Activated CD8-positive, alpha-beta T cell treated with anti-CD3 and anti-CD28 coated beads, Interleukin-2, amount 10 ng/mL, durations not matched to agents 7 days and 5 days (primary cell): ENCODE measurements around the gene CCDC110. TPM values are rescaled to one million over a fixed set of nuclear protein-coding genes. Genes with fewer than 3 reads are reported as not detected.
A peak's percentile ranks its signal among the peaks of the same experiment; 100 is the strongest.

Experiments used
- ATAC-seq: fragments of 150-1000 bp; cut with Tn5 transposase; one replicate; pipeline ENCODE4 v1.10.0; 2021; ENCODE audit warnings: moderate library complexity
- CTCF ChIA-PET: fragments of 350-600 bp; sonication (Branson Sonifier 250); formaldehyde crosslinking; loops from one replicate; lab custom pipeline; 2021; ENCODE audit warnings: antibody characterized with exemption; lab: Charles Lee
- POLR2A ChIA-PET: fragments of 350-600 bp; sonication (Branson Sonifier 250); formaldehyde crosslinking; loops from one replicate; lab custom pipeline; 2021; ENCODE audit warnings: antibody characterized with exemption; lab: Charles Lee
- DNase-seq: peaks from one replicate; pipeline ENCODE4 v3.0.0-alpha.2; 2020
- H3K27ac Mint-ChIP-seq: one replicate; pipeline ENCODE4 v1.8.0; 2021; ENCODE audit warnings: mild to moderate bottlenecking, mixed read lengths
- H3K27me3 Mint-ChIP-seq: one replicate; pipeline ENCODE4 v1.8.0; 2021; ENCODE audit warnings: low read depth, mixed read lengths
- H3K36me3 Mint-ChIP-seq: one replicate; pipeline ENCODE4 v1.8.0; 2021; ENCODE audit warnings: low read depth, mixed read lengths
- H3K4me1 Mint-ChIP-seq: one replicate; pipeline ENCODE4 v1.8.0; 2021; ENCODE audit warnings: low read depth, mixed read lengths
- H3K4me3 Mint-ChIP-seq: one replicate; pipeline ENCODE4 v1.8.0; 2021; ENCODE audit warnings: mild to moderate bottlenecking, mixed read lengths
- H3K9me3 Mint-ChIP-seq: one replicate; pipeline ENCODE4 v1.8.0; 2022; ENCODE audit warnings: mixed read lengths; ENCODE audit not compliant: insufficient read depth
- total RNA-seq, 2 experiments: library from RNA; stranded (reverse); gene quantifications; one replicate each; pipeline ENCODE4 v1.2.3, GENCODE V29; 2021

CCDC110 gene
- total RNA-seq, 2 experiments from 2014 or later = not detected

DNA sequence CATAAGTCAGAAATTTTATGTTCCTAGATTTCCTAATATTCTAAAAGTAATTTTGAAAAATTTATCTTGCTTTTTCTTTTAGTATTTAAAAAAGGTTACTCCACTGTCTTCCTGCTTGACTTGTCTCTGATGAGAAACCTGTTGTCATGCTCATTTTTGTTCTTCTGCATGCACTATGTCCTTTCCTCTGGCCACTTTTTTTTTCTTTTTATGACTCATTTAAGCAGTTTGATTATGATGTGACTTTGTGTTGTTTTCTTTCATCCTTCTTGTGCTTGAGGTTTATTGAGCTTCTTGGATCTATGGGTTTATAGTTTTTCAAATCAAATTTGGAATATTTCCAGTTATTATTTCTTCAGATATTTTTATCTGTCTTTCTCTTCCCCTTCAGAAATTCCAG lies 33.7 kb downstream of the CCDC110 start:
- Mint-ChIP-seq H3K9me3 (no peaks in the 10 kb centered on the region), H3K4me3 (no peak overlapping the region), H3K36me3 (no peaks in the 10 kb centered on the region), H3K27ac (no peak overlapping the region), H3K27me3 (peaks cover 4% of the 10 kb centered on the region), H3K4me1 (no peaks in the 10 kb centered on the region)
- DNase-seq (no peak), ATAC-seq (no peak)
- POLR2A ChIA-PET = no interaction called here
- CTCF ChIA-PET = no interaction called here

DNA sequence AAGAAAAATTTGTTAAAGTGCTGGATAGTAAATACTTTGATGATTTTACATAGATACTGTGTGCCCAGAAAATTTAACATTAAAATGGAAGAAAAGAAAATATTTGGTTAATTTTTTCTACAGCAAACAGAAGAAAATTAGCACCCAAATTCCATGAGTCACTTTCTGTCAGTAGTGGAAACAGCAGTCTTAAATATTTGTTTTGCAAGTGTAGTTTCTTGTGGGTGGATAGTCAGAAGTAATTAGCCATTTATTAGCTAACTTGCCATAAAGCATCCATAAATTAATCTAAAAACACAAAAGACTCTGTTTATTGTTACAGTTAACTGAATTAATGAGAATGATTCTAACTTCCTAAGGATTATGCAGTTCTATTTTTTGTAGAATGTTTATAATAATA lies 36.1 kb downstream of the CCDC110 start:
- CTCF ChIA-PET = interaction anchor here (1.5 kb wide), 1 partner anchor 11 kb away, joined by 5 read pairs; no protein-coding TSS in a partner anchor
- no peaks in the 10 kb centered on the region for H3K4me1 Mint-ChIP-seq
- POLR2A ChIA-PET = no interaction called here

DNA sequence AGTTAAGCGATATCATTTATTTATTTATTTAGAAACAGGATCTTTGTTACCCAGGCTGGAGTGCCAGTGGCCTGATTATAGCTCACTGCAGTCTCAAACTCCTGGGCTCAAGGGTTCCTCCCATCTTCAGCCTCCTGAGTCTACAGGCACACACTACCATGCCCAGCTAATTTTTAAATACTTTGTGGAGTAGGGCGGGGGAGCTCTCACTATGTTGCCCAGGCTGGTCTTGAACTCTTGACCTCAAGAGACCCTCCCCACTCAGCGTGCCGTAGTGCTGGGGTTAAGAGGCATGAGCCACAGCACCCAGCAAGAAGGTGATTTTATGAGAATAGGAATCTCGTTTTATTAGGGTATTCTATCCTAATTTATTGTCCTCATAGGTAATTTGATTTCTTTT lies 41.9 kb downstream of the CCDC110 start:
- no peak overlapping the region for H3K4me3 Mint-ChIP-seq
- H3K27ac Mint-ChIP-seq = no peak overlapping the region
- POLR2A ChIA-PET = no interaction called here

More for the DNA sequence above, 36.1 kb downstream of the CCDC110 start:
- no peak overlapping the region for H3K27ac Mint-ChIP-seq
- ATAC-seq = no peak
- no peak overlapping the region for H3K4me3 Mint-ChIP-seq
- no peaks in the 10 kb centered on the region for H3K9me3 Mint-ChIP-seq
- no peaks in the 10 kb centered on the region for H3K36me3 Mint-ChIP-seq
- peaks cover 4% of the 10 kb centered on the region for H3K27me3 Mint-ChIP-seq
- DNase-seq = no peak

DNA sequence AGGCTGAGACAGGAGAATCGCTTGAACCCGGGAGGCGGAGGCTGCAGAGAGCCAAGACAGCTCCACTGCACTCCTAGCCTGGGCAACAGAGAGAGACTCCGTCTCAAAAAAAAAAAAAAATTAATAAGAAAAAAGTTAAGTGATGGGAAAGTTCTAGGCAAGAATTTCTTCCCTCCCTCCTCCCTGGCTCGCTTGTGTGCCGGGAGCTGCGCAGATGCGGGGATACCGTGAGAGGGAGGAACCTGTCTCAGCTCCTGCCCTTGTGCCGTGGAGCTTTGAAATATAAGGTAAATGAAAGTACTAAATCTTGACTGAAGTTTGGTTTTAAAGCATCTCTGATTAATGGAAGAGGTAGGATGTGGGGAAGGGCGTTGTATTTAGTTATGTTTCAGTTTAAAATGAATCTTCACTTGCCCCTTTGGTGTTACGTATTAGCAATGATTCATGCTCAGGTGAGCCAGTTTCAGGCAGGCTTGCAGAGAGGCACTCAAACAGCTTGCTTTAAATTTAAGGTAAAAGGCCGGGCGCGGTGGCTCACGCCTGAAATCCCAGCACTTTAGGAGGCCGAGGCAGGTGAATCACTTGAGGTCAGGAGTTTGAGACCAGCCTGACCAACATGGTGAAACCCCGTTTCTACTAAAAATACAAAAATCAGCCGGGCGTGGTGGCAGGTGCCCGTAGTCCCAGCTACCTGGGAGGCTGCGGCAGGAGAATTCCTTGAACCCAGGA lies 44.4 kb downstream of the CCDC110 start:
- no peak for ATAC-seq
- Mint-ChIP-seq H3K4me1 (peaks cover 16% of the 10 kb centered on the region), H3K36me3 (peaks cover 6% of the 10 kb centered on the region), H3K9me3 (no peaks in the 10 kb centered on the region), H3K27ac (no peak overlapping the region), H3K27me3 (peaks cover 3% of the 10 kb centered on the region), H3K4me3 (no peak overlapping the region)
- CTCF ChIA-PET = interaction anchor here (1.2 kb wide), 1 partner anchor 171 kb away, joined by 3 read pairs; no protein-coding TSS in a partner anchor
- POLR2A ChIA-PET = interaction anchor here (1.1 kb wide), 1 partner anchor 20 kb away, joined by 3 read pairs; no protein-coding TSS in a partner anchor
- no peak for DNase-seq

More for the DNA sequence above, 41.9 kb downstream of the CCDC110 start:
- Mint-ChIP-seq H3K27me3 (peaks cover 3% of the 10 kb centered on the region), H3K4me1 (peaks cover 10% of the 10 kb centered on the region), H3K36me3 (peaks cover 6% of the 10 kb centered on the region), H3K9me3 (no peaks in the 10 kb centered on the region)
- CTCF ChIA-PET = no interaction called here
- no peak for ATAC-seq
- no peak for DNase-seq

DNA sequence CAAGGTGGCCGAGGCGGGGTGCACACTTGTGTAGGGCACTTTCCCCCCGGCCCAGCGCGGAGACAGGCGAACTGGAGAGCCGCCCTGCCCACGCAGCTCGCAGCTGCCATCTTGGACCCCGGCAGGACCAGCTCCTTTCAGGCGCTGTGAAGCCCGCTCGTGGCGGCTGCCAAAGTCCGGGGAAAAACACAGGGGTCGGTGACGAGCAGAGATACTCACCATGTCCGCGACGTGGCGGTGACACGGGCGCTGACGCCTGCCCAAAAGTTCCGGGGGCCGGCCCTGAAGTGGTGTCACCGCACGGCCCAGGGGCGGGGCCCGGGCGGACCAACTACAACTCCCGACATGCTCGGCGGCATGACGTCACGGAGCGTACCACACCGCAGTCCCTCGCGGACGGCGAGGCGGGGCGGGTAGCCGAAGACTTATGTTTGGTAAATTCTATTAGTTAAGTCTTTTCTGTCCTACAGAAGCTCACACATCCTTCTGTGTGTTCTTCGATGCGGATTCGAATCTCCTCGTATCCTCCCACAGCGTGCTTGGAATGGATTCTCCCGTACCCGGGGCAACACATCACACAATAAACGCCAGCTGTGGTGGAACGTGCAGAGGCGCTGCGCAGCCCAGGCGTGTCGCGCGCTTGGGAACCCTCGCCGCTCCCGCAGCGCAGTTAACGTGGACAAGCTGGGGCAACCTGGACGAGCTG lies 45.7 kb downstream of the CCDC110 start, which contains the start of gene UFSP2:
Gene UFSP2, minus strand, starts transcription at position 318 of the 706 bp plus-strand sequence. Its CDS starts 96 bp downstream, at position 222.
- Mint-ChIP-seq H3K4me1 (peaks cover 16% of the 10 kb centered on the region), H3K27me3 (no peaks in the 10 kb centered on the region), H3K9me3 (no peaks in the 10 kb centered on the region), H3K36me3 (peaks cover 17% of the 10 kb centered on the region), H3K4me3 (peak within 1 kb of the TSS; percentile 88), H3K27ac (peak within 1 kb of the TSS; percentile 99)
- peak; percentile 87 for DNase-seq
- CTCF ChIA-PET = interaction anchor here (0.7 to 1.4 kb wide), 7 partner anchors 10 to 612 kb away, joined by 3 to 5 read pairs (median 3); partner anchors contain the start of gene LRP2BP
- POLR2A ChIA-PET = interaction anchor here (0.6 to 2.3 kb wide), 6 partner anchors 13 to 690 kb away, joined by 3 to 18 read pairs (median 4); partner anchors contain the start of genes ANKRD37, LRP2BP and SNX25
- peak; percentile 92 for ATAC-seq

DNA sequence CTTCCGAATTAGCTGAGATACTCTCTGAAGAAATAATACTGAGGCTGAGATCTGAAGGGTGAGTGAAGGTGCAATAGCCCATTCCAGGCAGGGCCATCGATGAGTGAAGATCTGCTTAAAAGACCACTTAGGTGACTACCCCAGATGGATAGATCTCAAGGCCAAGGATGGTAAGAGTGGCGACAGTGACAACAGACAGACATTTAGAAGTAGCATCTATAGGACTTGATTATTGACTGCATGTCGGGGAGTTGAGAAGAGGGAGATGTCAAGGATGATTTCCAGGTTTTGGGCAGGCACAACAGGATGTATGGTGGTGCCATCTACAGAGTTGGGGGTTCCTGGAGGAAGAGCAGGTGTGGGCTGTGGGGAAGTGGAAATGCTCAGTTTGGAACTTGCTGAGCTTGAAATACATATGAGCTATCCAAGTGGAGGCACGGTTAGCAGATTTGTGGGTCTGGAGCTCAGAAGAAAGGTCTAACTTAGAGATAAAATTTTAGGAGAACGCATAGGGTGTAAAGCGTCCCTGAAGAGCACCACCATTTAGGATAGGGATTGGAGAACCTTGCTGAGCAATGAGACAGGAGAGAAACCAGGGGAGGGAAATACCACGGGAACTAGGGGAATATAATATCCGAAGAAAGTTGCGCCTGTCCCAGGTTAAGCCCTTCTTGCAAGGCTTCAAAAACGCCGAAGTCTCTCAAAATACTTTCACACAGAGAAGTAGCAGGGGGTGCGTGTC lies 46.5 kb downstream of the CCDC110 start:
- no peaks in the 10 kb centered on the region for H3K9me3 Mint-ChIP-seq
- H3K36me3 Mint-ChIP-seq = peaks cover 17% of the 10 kb centered on the region
- CTCF ChIA-PET = interaction anchor here (0.7 to 1.4 kb wide), 6 partner anchors 11 to 613 kb away, joined by 3 to 5 read pairs (median 4); partner anchors contain the start of gene LRP2BP
- H3K27me3 Mint-ChIP-seq = no peaks in the 10 kb centered on the region
- DNase-seq (no peak), ATAC-seq (no peak)
- H3K4me3 Mint-ChIP-seq = peak overlapping the region; percentile 88
- peaks cover 16% of the 10 kb centered on the region for H3K4me1 Mint-ChIP-seq
- POLR2A ChIA-PET = interaction anchor here (0.6 to 2.3 kb wide), 5 partner anchors 13 to 689 kb away, joined by 3 to 18 read pairs (median 5); partner anchors contain the start of genes ANKRD37, LRP2BP and SNX25
- H3K27ac Mint-ChIP-seq = peak overlapping the region; percentile 99

DNA sequence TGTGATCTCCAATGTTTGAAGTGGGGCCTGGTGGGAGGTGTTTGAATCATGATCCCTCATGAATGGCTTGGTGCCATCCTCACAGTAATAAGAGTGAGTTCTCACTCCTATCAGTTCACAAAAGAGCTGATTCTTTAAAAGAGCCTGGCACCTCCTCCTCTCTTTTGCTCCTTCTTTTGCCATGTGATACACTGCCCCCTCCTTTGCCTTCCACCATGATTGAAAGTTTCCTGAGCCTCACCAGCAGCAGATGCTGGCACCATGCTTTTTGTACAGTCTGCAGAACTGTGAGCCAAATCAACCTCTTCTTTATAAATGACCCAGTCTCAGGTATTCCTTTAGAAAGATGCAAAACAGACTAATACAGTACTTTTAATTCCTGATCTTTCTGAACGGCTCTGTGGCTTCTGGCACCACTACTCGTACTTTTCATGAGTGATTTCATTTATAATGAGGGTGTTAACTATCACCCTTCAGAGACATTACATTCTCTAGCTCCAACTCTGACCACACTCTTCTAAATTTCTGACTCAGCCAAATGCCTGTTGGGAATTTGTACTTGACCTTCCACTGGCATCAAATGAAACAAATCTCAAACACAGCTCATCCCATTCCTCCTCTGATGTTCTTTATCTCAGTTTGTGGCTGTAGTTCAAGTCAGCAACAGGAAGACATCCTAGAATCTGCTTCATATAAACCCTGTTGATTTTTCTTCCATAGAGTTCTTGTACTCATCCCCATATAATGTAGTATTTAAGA lies 50.0 kb downstream of the CCDC110 start:
- H3K9me3 Mint-ChIP-seq = no peaks in the 10 kb centered on the region
- ATAC-seq = no peak
- no peak overlapping the region for H3K27ac Mint-ChIP-seq
- peaks cover 30% of the 10 kb centered on the region for H3K36me3 Mint-ChIP-seq
- H3K27me3 Mint-ChIP-seq = no peaks in the 10 kb centered on the region
- ChIA-PET CTCF (no interaction called here), POLR2A (no interaction called here)
- peaks cover 16% of the 10 kb centered on the region for H3K4me1 Mint-ChIP-seq
- no peak overlapping the region for H3K4me3 Mint-ChIP-seq
- no peak for DNase-seq

DNA sequence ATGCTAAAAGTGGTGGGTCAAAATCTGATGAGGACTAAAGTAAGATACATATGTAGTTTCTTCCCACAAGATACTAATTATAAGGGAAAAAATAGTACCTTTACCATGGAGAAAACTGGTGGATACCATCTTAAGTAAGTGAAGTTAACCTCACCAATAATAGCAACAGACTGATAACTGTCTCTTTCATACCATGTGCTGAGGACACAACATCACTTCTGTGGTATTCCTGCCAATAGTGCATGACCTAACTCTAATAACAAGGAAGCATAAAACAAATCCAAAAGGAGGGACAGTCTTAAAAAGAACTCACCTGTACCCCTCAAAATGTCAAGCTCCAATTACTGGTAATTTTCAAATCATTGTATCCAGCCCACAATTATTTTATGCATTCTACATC lies 54.6 kb downstream of the CCDC110 start:
- ChIA-PET CTCF (no interaction called here), POLR2A (no interaction called here)
- Mint-ChIP-seq H3K27ac (no peak overlapping the region), H3K4me3 (no peak overlapping the region), H3K27me3 (no peaks in the 10 kb centered on the region), H3K36me3 (peaks cover 31% of the 10 kb centered on the region), H3K9me3 (no peaks in the 10 kb centered on the region), H3K4me1 (no peaks in the 10 kb centered on the region)
- DNase-seq = no peak
- ATAC-seq = no peak

DNA sequence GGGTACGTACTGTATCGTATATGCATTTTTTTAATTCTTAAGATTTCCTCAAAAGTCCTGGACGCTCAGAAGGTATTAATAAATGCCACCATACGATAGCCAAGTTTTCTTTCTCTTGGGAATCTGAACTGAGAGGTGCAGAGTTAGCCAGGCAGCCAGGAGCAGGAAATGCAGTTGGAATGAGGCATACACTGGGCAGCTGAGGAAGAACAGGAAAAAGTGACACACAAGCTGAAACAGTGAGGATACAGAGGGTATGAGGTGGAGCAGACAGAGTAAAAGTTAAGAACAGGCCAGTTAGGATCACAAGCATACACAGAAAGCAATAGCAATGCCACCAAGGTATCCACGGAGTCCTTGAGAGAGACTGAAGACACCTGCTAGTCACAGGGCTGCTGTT lies 59.1 kb downstream of the CCDC110 start:
- H3K36me3 Mint-ChIP-seq = peaks cover 23% of the 10 kb centered on the region
- H3K9me3 Mint-ChIP-seq = no peaks in the 10 kb centered on the region
- no peaks in the 10 kb centered on the region for H3K27me3 Mint-ChIP-seq
- H3K4me3 Mint-ChIP-seq = no peak overlapping the region
- POLR2A ChIA-PET = interaction anchor here (1.6 kb wide), 1 partner anchor 13 kb away, joined by 5 read pairs; the partner anchor contains the start of gene UFSP2
- H3K27ac Mint-ChIP-seq = no peak overlapping the region
- ATAC-seq = no peak
- DNase-seq = no peak
- H3K4me1 Mint-ChIP-seq = no peaks in the 10 kb centered on the region
- CTCF ChIA-PET = no interaction called here

DNA sequence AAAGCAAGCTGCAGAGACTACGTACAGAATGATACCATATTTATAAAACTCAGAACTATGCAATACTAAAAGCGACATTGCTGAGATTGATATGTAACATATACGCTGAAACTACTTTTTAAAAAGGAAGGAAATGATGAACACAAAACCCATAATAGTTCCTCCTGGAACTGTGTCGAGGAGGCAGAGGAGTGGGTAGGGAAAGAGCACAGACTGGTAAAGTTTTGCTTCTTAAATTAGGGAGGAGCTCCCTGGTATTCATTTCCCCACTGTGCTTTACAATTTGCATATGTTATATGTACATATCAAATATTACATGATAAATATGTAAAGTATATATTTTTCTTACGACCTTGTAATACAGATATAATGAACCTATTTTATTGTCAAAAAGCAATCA lies 59.7 kb downstream of the CCDC110 start:
- H3K27me3 Mint-ChIP-seq = no peaks in the 10 kb centered on the region
- ChIA-PET CTCF (no interaction called here), POLR2A (interaction anchor here (1.6 kb wide), 1 partner anchor 14 kb away, joined by 5 read pairs; the partner anchor contains the start of gene UFSP2)
- no peak overlapping the region for H3K27ac Mint-ChIP-seq
- no peak overlapping the region for H3K4me3 Mint-ChIP-seq
- peaks cover 18% of the 10 kb centered on the region for H3K36me3 Mint-ChIP-seq
- no peaks in the 10 kb centered on the region for H3K4me1 Mint-ChIP-seq
- DNase-seq (no peak), ATAC-seq (no peak)
- no peaks in the 10 kb centered on the region for H3K9me3 Mint-ChIP-seq

DNA sequence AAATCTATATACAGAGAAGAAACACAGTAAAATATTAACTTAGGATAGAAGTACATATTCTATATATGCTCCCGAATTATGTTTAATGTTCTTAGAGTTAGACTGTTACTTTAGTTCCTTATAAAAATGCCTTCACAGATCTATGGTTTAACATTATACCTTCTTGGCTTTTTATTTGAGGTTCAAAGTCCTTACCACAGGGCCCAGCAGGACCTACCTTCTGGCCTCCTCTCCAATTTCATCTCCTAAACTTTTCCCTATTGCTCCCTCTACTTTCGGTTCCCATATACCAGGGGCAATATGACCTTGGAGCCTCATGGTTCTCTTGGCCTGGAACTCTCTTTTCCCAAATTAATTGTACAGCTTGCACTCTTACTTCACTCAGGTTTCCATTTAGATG lies 63.1 kb downstream of the CCDC110 start:
- peaks cover 19% of the 10 kb centered on the region for H3K36me3 Mint-ChIP-seq
- H3K4me1 Mint-ChIP-seq = no peaks in the 10 kb centered on the region
- no peak overlapping the region for H3K4me3 Mint-ChIP-seq
- POLR2A ChIA-PET = no interaction called here
- no peaks in the 10 kb centered on the region for H3K27me3 Mint-ChIP-seq
- ATAC-seq (no peak), DNase-seq (no peak)
- H3K27ac Mint-ChIP-seq = no peak overlapping the region
- CTCF ChIA-PET = no interaction called here
- H3K9me3 Mint-ChIP-seq = no peaks in the 10 kb centered on the region
